Measurements from ENCODE around the gene TMEFF2.

GRCh38 chr2:192126912-192127311 is 67.8 kb downstream of the TMEFF2 start:
- TF ChIP-seq CTCF (IDR thresholded peaks at IDR 0.05 in 4 of 5, conservative IDR thresholded peaks at IDR 0.05 in 1 of 5) (no peak), POLR2A (IDR thresholded peaks at IDR 0.05) (no peak)

Data from gastrocnemius medialis (tissue), 4 donors.